Astrocyte (in vitro differentiated cells and primary cell): ENCODE measurements around the gene SERPINE3. TPM values are rescaled to one million over a fixed set of nuclear protein-coding genes. Genes with fewer than 3 reads are reported as not detected.
A peak's percentile ranks its signal among the peaks of the same experiment; 100 is the strongest.

Experiments used
- DNase-seq: peaks from one replicate; pipeline ENCODE4 v3.0.0-alpha.2; 2010; ENCODE audit warnings: low read depth
- FAIRE-seq: peaks from 2 replicates; lab custom pipeline; 2011; peaks lifted over from hg19 to GRCh38; lab: Jason Lieb, UNC
- H2AFZ ChIP-seq: 2 replicates; pipeline ENCODE4 v1.6.0; 2012; ENCODE audit warnings: low read depth, low read length, inconsistent platforms
- H3K27ac ChIP-seq: 2 replicates; pipeline ENCODE4 v1.5.1; 2011; ENCODE audit warnings: low read depth, low read length, inconsistent platforms
- H3K27me3 ChIP-seq: 2 replicates; pipeline ENCODE4 v1.6.0; 2011; ENCODE audit warnings: low read length, inconsistent platforms; ENCODE audit not compliant: insufficient read depth
- H3K36me3 ChIP-seq: 2 replicates; pipeline ENCODE4 v1.5.1; 2011; ENCODE audit warnings: low read length, inconsistent platforms; ENCODE audit not compliant: insufficient read depth
- H3K4me1 ChIP-seq: 2 replicates; pipeline ENCODE4 v1.5.1; 2011; ENCODE audit warnings: low read length, inconsistent platforms; ENCODE audit not compliant: insufficient read depth
- H3K4me2 ChIP-seq: 2 replicates; pipeline ENCODE4 v1.6.0; 2012; ENCODE audit warnings: low read length, inconsistent platforms
- H3K4me3 ChIP-seq: 2 replicates; pipeline ENCODE4 v1.5.1; 2011; ENCODE audit warnings: low read depth, mild to moderate bottlenecking, low read length, inconsistent platforms; ENCODE audit not compliant: insufficient read depth
- H3K79me2 ChIP-seq: 2 replicates; pipeline ENCODE4 v1.6.0; 2012; ENCODE audit warnings: mild to moderate bottlenecking, low read length, inconsistent platforms; ENCODE audit not compliant: insufficient read depth
- H3K9ac ChIP-seq: 2 replicates; pipeline ENCODE4 v1.6.0; 2012; ENCODE audit warnings: mild to moderate bottlenecking, low read length, inconsistent platforms
- H3K9me3 ChIP-seq: 2 replicates; pipeline ENCODE4 v1.5.1; 2012; ENCODE audit warnings: low read depth, mild to moderate bottlenecking, low read length, inconsistent platforms; ENCODE audit not compliant: insufficient read depth
- H4K20me1 ChIP-seq: 2 replicates; pipeline ENCODE4 v1.6.0; 2012; ENCODE audit warnings: low read length, inconsistent platforms; ENCODE audit not compliant: insufficient read depth
- H3K27ac Mint-ChIP-seq: one replicate; pipeline ENCODE4 v1.8.0; 2021; ENCODE audit warnings: mild to moderate bottlenecking, mixed read lengths; ENCODE audit not compliant: unreplicated experiment
- H3K27me3 Mint-ChIP-seq: one replicate; pipeline ENCODE4 v1.8.0; 2021; ENCODE audit warnings: low read depth, mixed read lengths; ENCODE audit not compliant: unreplicated experiment
- H3K36me3 Mint-ChIP-seq: one replicate; pipeline ENCODE4 v1.8.0; 2021; ENCODE audit warnings: low read depth, mixed read lengths; ENCODE audit not compliant: unreplicated experiment
- H3K4me1 Mint-ChIP-seq: one replicate; pipeline ENCODE4 v1.8.0; 2021; ENCODE audit warnings: low read depth, mixed read lengths; ENCODE audit not compliant: unreplicated experiment
- H3K4me3 Mint-ChIP-seq: one replicate; pipeline ENCODE4 v1.8.0; 2021; ENCODE audit warnings: mild to moderate bottlenecking, moderate library complexity, mixed read lengths; ENCODE audit not compliant: unreplicated experiment
- H3K9me3 Mint-ChIP-seq: one replicate; pipeline ENCODE4 v1.8.0; 2021; ENCODE audit warnings: mild to moderate bottlenecking, mixed read lengths; ENCODE audit not compliant: unreplicated experiment
- EZH2 ChIP-seq: IDR thresholded peaks from 2 replicates; pipeline ENCODE4 v1.6.1; 2012; ENCODE audit warnings: mild to moderate bottlenecking, low read length, inconsistent platforms; ENCODE audit not compliant: insufficient read depth
- total RNA-seq: library from RNA; stranded (reverse); gene quantifications from 2 replicates; pipeline ENCODE4 v1.2.1, GENCODE V29; 2021
- TF ChIP-seq, protein P1 (sequence below): IDR thresholded peaks from 2 replicates; pipeline ENCODE4 v1.5.1; 2011; ENCODE audit warnings: low read depth, mild to moderate bottlenecking, inconsistent platforms, low read length, moderate library complexity; ENCODE audit not compliant: insufficient read depth

Gene SERPINE3
- total RNA-seq, 1 donor from 2014 or later: not detected

DNA sequence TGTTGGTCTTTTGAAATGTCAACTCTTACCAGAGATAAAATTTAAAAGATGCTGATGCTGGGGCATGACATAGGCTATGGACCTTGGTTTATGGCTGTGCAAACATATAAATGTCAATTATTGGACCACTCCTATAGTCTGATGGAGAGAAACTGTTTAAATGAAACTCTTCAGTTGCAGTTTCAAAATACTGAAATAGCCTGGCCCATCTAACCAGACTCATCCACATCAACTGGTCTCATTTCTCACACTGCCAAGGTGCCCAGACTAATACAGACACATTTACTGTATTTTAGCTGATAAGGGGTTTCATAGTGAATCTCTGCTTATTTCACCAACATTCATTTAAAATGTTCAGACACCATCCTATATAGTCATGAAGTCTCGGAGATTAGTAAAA, 19.9 kb downstream of the SERPINE3 start:
- Mint-ChIP-seq H3K4me1 (peaks cover 32% of the 10 kb centered on the region), H3K27me3 (no peaks in the 10 kb centered on the region), H3K36me3 (peaks cover 20% of the 10 kb centered on the region), H3K9me3 (no peaks in the 10 kb centered on the region), H3K4me3 (no peak overlapping the region), H3K27ac (no peak overlapping the region)
- Histone ChIP-seq H2AFZ (no peak overlapping the region), H3K4me2 (no peak overlapping the region), H3K36me3 (peaks cover 10% of the 10 kb centered on the region), H3K4me3 (no peak overlapping the region), H3K9ac (no peak overlapping the region), H3K27me3 (no peaks in the 10 kb centered on the region), H4K20me1 (no peaks in the 10 kb centered on the region), H3K27ac (no peak overlapping the region), H3K9me3 (no peaks in the 10 kb centered on the region), H3K79me2 (no peaks in the 10 kb centered on the region), H3K4me1 (peaks cover 2% of the 10 kb centered on the region)
- TF ChIP-seq EZH2: no peak
- TF ChIP-seq, protein P1, sequence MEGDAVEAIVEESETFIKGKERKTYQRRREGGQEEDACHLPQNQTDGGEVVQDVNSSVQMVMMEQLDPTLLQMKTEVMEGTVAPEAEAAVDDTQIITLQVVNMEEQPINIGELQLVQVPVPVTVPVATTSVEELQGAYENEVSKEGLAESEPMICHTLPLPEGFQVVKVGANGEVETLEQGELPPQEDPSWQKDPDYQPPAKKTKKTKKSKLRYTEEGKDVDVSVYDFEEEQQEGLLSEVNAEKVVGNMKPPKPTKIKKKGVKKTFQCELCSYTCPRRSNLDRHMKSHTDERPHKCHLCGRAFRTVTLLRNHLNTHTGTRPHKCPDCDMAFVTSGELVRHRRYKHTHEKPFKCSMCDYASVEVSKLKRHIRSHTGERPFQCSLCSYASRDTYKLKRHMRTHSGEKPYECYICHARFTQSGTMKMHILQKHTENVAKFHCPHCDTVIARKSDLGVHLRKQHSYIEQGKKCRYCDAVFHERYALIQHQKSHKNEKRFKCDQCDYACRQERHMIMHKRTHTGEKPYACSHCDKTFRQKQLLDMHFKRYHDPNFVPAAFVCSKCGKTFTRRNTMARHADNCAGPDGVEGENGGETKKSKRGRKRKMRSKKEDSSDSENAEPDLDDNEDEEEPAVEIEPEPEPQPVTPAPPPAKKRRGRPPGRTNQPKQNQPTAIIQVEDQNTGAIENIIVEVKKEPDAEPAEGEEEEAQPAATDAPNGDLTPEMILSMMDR: no peak
- no peak for FAIRE-seq
- no peak for DNase-seq

DNA sequence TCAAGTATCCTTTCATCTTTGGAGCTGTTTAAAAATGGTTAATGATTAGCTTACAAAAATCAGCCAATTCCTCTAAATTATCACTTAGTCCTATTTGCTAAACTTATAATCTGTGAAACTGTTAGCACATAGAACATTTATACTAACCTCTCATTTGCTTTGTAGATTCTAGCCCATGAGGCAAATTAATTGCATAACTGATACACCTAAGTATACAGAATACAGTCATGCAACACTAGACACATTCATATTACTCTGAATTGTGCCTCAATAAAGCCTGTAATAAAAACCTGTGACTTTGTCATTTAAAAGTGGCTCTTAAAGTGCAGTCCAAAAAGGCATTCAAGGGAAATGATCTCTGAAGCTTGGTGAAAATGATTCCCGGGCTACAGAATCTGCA, 21.0 kb downstream of the SERPINE3 start:
- FAIRE-seq: peak; percentile 34
- H3K4me2 ChIP-seq: no peak overlapping the region
- TF ChIP-seq, protein P1: no peak
- TF ChIP-seq EZH2: no peak
- Mint-ChIP-seq H3K4me1 (peaks cover 39% of the 10 kb centered on the region), H3K27me3 (no peaks in the 10 kb centered on the region), H3K9me3 (no peaks in the 10 kb centered on the region), H3K27ac (peak overlapping the region; percentile 23), H3K36me3 (peaks cover 17% of the 10 kb centered on the region), H3K4me3 (no peak overlapping the region)
- H3K27ac ChIP-seq: no peak overlapping the region
- no peaks in the 10 kb centered on the region for H3K79me2 ChIP-seq
- no peaks in the 10 kb centered on the region for H3K27me3 ChIP-seq
- H3K9me3 ChIP-seq: no peaks in the 10 kb centered on the region
- no peak overlapping the region for H3K4me3 ChIP-seq
- no peak for DNase-seq
- no peak overlapping the region for H3K9ac ChIP-seq
- peaks cover 7% of the 10 kb centered on the region for H3K4me1 ChIP-seq
- H4K20me1 ChIP-seq: no peaks in the 10 kb centered on the region
- peaks cover 14% of the 10 kb centered on the region for H3K36me3 ChIP-seq
- no peak overlapping the region for H2AFZ ChIP-seq

DNA sequence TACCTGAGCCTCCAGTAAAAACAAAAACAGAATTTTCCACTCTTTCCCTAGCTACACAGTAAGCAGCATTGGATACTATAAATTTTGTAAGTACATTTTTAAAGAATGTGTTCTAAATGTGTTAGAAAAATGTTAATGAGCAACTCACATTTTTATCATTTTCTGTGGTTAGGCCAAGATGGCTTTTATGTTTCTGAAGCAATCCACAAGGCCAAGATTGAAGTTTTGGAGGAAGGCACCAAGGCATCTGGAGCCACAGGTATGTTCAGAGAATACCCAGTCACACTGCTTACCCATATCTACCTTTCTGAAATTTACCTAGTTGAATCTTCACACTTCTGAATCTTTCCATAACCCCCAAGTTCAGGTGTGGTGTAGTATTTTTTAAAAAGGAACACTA, 21.6 kb downstream of the SERPINE3 start:
- TF ChIP-seq, protein P1: no peak
- TF ChIP-seq EZH2: no peak

More for the DNA sequence above, 21.6 kb downstream of the SERPINE3 start:
- Mint-ChIP-seq H3K36me3 (peaks cover 18% of the 10 kb centered on the region), H3K27me3 (no peaks in the 10 kb centered on the region), H3K4me3 (peak overlapping the region; percentile 47), H3K4me1 (peaks cover 39% of the 10 kb centered on the region), H3K9me3 (no peaks in the 10 kb centered on the region), H3K27ac (peak overlapping the region; percentile 23)
- Histone ChIP-seq H3K36me3 (peaks cover 18% of the 10 kb centered on the region), H3K9ac (no peak overlapping the region), H3K4me3 (no peak overlapping the region), H2AFZ (no peak overlapping the region), H3K27ac (no peak overlapping the region), H3K79me2 (no peaks in the 10 kb centered on the region), H3K9me3 (no peaks in the 10 kb centered on the region), H3K4me2 (no peak overlapping the region), H3K27me3 (no peaks in the 10 kb centered on the region), H4K20me1 (no peaks in the 10 kb centered on the region), H3K4me1 (peaks cover 7% of the 10 kb centered on the region)
- FAIRE-seq (no peak), DNase-seq (peak; percentile 46)
